HepG2 (cell line): ENCODE measurements around the gene TMEM107. TPM values are rescaled to one million over a fixed set of nuclear protein-coding genes. Genes with fewer than 3 reads are reported as not detected.

ENCODE experiments used
- ARID5B ChIP-seq: IDR thresholded peaks from 2 replicates; pipeline ENCODE4 v1.4.0; 2020; ENCODE audit warnings: mild to moderate bottlenecking, missing genetic modification reagents
- GATAD2A ChIP-seq: IDR thresholded peaks from 2 replicates; pipeline ENCODE4 v1.6.1; 2016
- GLMP ChIP-seq: sonication (generic); formaldehyde crosslinking; IDR thresholded peaks from 2 replicates; pipeline ENCODE4 v1.9.0; 2021; ENCODE audit warnings: missing genetic modification reagents, mild to moderate bottlenecking, borderline replicate concordance
- KDM2A ChIP-seq: sonication (generic); formaldehyde crosslinking; IDR thresholded peaks from 2 replicates; pipeline ENCODE4 v1.4.0; 2020; ENCODE audit warnings: low read depth, missing genetic modification reagents, borderline replicate concordance
- NR2C2 ChIP-seq: sonication (generic); formaldehyde crosslinking; IDR thresholded peaks from 2 replicates; pipeline ENCODE4 v1.4.0; 2020; ENCODE audit warnings: missing genetic modification reagents, mild to moderate bottlenecking, moderate library complexity, borderline replicate concordance
- PHF20 ChIP-seq: sonication (generic); formaldehyde crosslinking; IDR thresholded peaks from 2 replicates; pipeline ENCODE4 v1.5.0; 2020; ENCODE audit warnings: mild to moderate bottlenecking, missing genetic modification reagents
- PRPF4 ChIP-seq: fragments of 200-400 bp; formaldehyde crosslinking; IDR thresholded peaks from 2 replicates; pipeline ENCODE4 v1.6.1; 2016; ENCODE audit warnings: low read length, low read depth; ENCODE audit not compliant: poor library complexity, severe bottlenecking
- PTBP1 ChIP-seq: fragments of 200-400 bp; formaldehyde crosslinking; IDR thresholded peaks from 2 replicates; pipeline ENCODE4 v1.6.1; 2018; ENCODE audit warnings: low read length, low read depth; ENCODE audit not compliant: poor library complexity, severe bottlenecking
- TEAD3 ChIP-seq: optimal IDR thresholded peaks from 2 replicates; pipeline ENCODE3; 2016; ENCODE audit warnings: borderline replicate concordance
- TP53 ChIP-seq: sonication (generic); formaldehyde crosslinking; conservative IDR thresholded peaks from 2 replicates; pipeline ENCODE4 v1.4.0; 2020; ENCODE audit warnings: missing genetic modification reagents
- ZFY ChIP-seq: sonication (generic); formaldehyde crosslinking; IDR thresholded peaks from 2 replicates; pipeline ENCODE4 v1.4.0; 2020; ENCODE audit warnings: missing genetic modification reagents
- ZGPAT ChIP-seq: IDR thresholded peaks from 2 replicates; pipeline ENCODE4 v1.6.1; 2016; ENCODE audit warnings: mild to moderate bottlenecking
- ZHX1 ChIP-seq: sonication (generic); formaldehyde crosslinking; IDR thresholded peaks from 2 replicates; pipeline ENCODE4 v1.8.1; 2022; ENCODE audit warnings: low read depth, mild to moderate bottlenecking, missing genetic modification reagents
- ZNF383 ChIP-seq: sonication (generic); formaldehyde crosslinking; IDR thresholded peaks from 2 replicates; pipeline ENCODE4 v1.4.0; 2020; ENCODE audit warnings: missing genetic modification reagents, mild to moderate bottlenecking, borderline replicate concordance
- ZNF770 ChIP-seq: sonication (generic); formaldehyde crosslinking; IDR thresholded peaks from 2 replicates; pipeline ENCODE4 v1.5.0; 2020; ENCODE audit warnings: mild to moderate bottlenecking, missing genetic modification reagents
- polyA plus RNA-seq, 8 experiments: library from polyadenylated mRNA; depleted of rRNA in 3 of 8; stranded (reverse) in 7 of 8; unstranded in 1 of 8; fragments of >200 nt; fragmentation: Illumina TruSeq in 4 of 8; extraction: Trizol in 4 of 8; gene quantifications; 2 replicates each; pipeline versions ENCODE4 v1.2.1 to v1.2.3, GENCODE V29; 2011 to 2016; ENCODE audit warnings: low read depth in 4 of 8, missing spikeins in 1 of 8, mixed read lengths in 1 of 8; ENCODE audit not compliant: insufficient read depth in 1 of 8
- total RNA-seq, 5 experiments: library from RNA; depleted of rRNA; stranded (reverse); fragments of >200 nt; fragmentation: Illumina TruSeq; extraction: Trizol; gene quantifications; 2 replicates each; pipeline ENCODE4 v1.2.3, GENCODE V29; 2016; ENCODE audit warnings: low read depth in 1 of 5

Gene TMEM107
- total and polyA plus RNA-seq, 2 of the 13 experiments (the other 11 are each of a cell fraction or from before 2014, with no cell fraction given): 7.2 to 15.3 TPM

- TF ChIP-seq GLMP: no peak
- 0 out of 2 replicates have a peak, but pooled peaks have one; percentile 47 for TF ChIP-seq ZFY
- peak; percentile 35; the same call in 1 of the 2 replicates for TF ChIP-seq ZGPAT
- peak; percentile 61 for TF ChIP-seq KDM2A (CRISPR knock-in tag)
- TF ChIP-seq TP53 (CRISPR knock-in tag): no peak
- peak; percentile 54 for TF ChIP-seq ARID5B (CRISPR knock-in tag)
- TF ChIP-seq ZHX1 (CRISPR knock-in tag): no peak
- peak; percentile 44; the same call in 1 of the 2 replicates for TF ChIP-seq NR2C2 (CRISPR knock-in tag)
- peak; percentile 68 for TF ChIP-seq GATAD2A
- peak; percentile 48 for TF ChIP-seq PRPF4
- 0 out of 2 replicates have a peak, but pooled peaks have one; percentile 56 for TF ChIP-seq ZNF770 (CRISPR knock-in tag)
- TF ChIP-seq TEAD3 (CRISPR knock-in tag): peak; percentile 22
- TF ChIP-seq PHF20 (CRISPR knock-in tag): no peak
- TF ChIP-seq ZNF383 (CRISPR knock-in tag): 0 out of 2 replicates have a peak, but pooled peaks have one; percentile 10
- TF ChIP-seq PTBP1: no peak
Observed at GRCh38 chr17:8163978-8164814, 12.0 kb downstream of the TMEM107 start (continued).
